Stimulated activated naive B cell treated with anti-CD40 and anti-IgM and Interleukin-4, amounts not matched to agents 10 μg/mL and 1 μg/mL and 100 μg/mL, for 72 hours (primary cell): Measurements from ENCODE around the gene SH3RF3.

Experiments used
- ATAC-seq, 2 donors: fragments of 150-1000 bp; cut with Tn5 transposase; replicated peaks; 2 replicates each; pipeline ENCODE4 v1.10.0; 2021; ENCODE audit warnings: moderate library complexity in 1 of 2
- DNase-seq: peaks from one replicate; pipeline ENCODE4 v3.0.0; 2021
- H3K27ac Mint-ChIP-seq: one replicate; pipeline ENCODE4 v1.8.0; 2022; ENCODE audit warnings: mild to moderate bottlenecking, mixed read lengths
- H3K27me3 Mint-ChIP-seq, 2 donors: one replicate each; pipeline ENCODE4 v1.8.0; 2022; ENCODE audit warnings: mixed read lengths in 2 of 2
- H3K36me3 Mint-ChIP-seq, 2 donors: one replicate each; pipeline ENCODE4 v1.8.0; 2022; ENCODE audit warnings: mixed read lengths in 2 of 2, mild to moderate bottlenecking in 1 of 2
- H3K4me1 Mint-ChIP-seq, 2 donors: one replicate each; pipeline ENCODE4 v1.8.0; 2022; ENCODE audit warnings: mixed read lengths in 2 of 2, mild to moderate bottlenecking in 1 of 2
- H3K4me3 Mint-ChIP-seq, 2 donors: one replicate each; pipeline ENCODE4 v1.8.0; 2022; ENCODE audit warnings: mild to moderate bottlenecking in 2 of 2, mixed read lengths in 2 of 2, moderate library complexity in 1 of 2
- H3K9me3 Mint-ChIP-seq, 2 donors: one replicate each; pipeline ENCODE4 v1.8.0; 2022; ENCODE audit warnings: mixed read lengths in 2 of 2, mild to moderate bottlenecking in 1 of 2

The SH3RF3 gene

DNA sequence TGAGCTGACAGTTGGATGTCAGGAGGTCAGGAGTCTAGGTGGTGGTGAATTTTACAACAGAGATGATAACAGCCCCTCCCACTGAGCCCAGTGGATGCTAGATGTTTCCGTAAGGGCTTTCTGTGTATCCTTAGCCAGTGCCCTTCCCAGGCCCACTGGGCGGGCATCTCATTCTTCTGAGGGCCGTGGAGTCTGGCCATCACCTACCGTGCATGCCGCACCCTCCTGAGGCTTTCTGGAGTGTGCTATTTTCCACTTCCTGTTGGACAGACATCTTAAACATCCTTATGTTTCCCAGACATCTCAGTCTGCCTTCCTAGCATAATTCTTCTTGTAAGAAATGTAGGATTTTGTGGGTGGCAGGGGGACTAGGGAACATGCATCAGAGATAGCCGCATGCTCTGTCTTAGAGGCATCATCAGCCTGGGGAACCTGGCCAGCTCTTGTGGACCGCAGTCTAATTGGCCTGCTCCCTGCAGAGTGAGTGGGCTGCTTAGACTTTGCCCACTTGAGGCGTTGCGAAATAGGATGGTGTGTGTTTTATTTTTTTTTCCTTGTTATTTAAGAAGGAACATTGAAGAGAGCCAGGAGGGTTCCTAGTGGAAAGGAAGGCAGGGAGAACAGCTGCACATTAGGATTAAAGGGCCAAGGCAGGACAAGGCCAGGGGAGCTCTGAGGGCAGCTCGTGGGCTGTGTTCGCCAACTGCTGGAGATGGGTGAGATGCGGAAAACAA is 135.8 kb downstream of the SH3RF3 start:
- Mint-ChIP-seq H3K27me3 (peaks cover 0 to 6% of the 10 kb centered on the region in 2 donors), H3K27ac (no peak overlapping the region), H3K9me3 (no peaks in the 10 kb centered on the region), H3K36me3 (no peaks in the 10 kb centered on the region), H3K4me3 (no peak overlapping the region), H3K4me1 (peaks cover 2 to 7% of the 10 kb centered on the region in 2 donors)
- ATAC-seq: no peak
- no peak for DNase-seq

DNA sequence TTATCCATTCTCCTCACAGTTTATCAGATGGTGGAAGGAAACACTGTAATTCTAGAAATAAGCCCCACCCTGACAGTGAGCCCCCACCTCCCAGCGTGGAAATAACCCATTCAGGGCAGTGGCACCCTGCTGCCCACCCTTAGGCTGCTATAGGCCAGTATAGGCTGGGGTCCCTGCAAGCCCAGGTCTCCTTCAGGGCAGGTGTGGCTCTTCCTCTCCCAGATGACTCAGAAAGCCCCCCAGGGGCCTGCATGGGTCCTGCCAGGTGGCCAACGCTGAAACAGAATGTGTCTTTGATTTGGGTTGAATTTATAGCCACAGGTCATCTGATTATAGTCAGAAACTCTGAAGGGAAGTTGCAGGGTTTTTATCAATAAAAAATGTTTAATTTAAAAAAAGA is 136.4 kb downstream of the SH3RF3 start:
- Mint-ChIP-seq H3K4me3 (no peak overlapping the region), H3K27me3 (peaks cover 0 to 6% of the 10 kb centered on the region in 2 donors), H3K27ac (no peak overlapping the region), H3K4me1 (peaks cover 2 to 12% of the 10 kb centered on the region in 2 donors), H3K36me3 (no peaks in the 10 kb centered on the region), H3K9me3 (no peaks in the 10 kb centered on the region)
- ATAC-seq (no peak), DNase-seq (no peak)

DNA sequence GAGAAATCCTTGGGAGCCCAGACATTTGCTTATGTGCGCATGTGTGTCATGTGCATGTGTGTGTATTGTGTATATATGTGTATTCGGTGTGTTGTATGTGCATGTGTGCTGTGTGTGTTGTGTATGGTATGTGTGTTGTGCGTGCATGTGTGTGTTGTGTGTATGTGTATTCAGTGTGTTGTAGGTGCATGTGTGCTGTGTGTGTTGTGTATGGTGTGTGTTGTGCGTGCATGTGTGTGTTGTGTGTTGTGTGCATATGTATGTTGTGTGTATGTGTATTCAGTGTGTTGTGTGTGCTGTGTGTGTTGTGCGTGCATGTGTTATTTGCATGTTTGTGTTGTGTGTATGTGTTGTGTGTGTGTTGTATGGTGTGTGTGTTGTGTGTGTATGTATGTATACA is 136.9 kb downstream of the SH3RF3 start:
- DNase-seq: no peak
- H3K4me1 Mint-ChIP-seq: peaks cover 2 to 11% of the 10 kb centered on the region in 2 donors
- H3K27ac Mint-ChIP-seq: no peak overlapping the region
- H3K27me3 Mint-ChIP-seq: peaks cover 0 to 6% of the 10 kb centered on the region in 2 donors
- H3K4me3 Mint-ChIP-seq: no peak overlapping the region
- no peaks in the 10 kb centered on the region for H3K9me3 Mint-ChIP-seq
- ATAC-seq: no peak
- H3K36me3 Mint-ChIP-seq: no peaks in the 10 kb centered on the region

DNA sequence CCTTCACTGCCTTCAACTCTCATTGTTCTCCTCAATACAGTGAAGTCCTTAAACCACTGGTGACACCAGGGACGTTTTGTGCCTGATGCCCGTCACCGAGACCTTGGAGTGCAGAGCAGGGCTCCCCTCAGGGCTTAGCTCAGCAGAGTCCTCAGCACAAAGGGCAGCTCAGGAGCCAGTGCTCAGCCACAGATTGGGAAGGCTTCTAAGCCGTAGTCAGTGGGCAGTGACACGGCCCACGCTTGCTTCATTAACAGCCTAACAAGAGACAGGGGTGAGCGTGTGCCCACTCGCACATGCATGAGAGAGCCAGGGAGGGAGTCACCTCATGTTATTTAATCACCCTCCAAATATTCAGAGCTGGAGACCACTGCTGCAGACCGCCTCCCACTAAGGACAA is 137.5 kb downstream of the SH3RF3 start:
- Mint-ChIP-seq H3K27ac (no peak overlapping the region), H3K4me1 (peaks cover 2 to 6% of the 10 kb centered on the region in 2 donors), H3K4me3 (no peak overlapping the region), H3K27me3 (peaks cover 0 to 6% of the 10 kb centered on the region in 2 donors), H3K36me3 (no peaks in the 10 kb centered on the region), H3K9me3 (no peaks in the 10 kb centered on the region)
- ATAC-seq: no peak
- no peak for DNase-seq

DNA sequence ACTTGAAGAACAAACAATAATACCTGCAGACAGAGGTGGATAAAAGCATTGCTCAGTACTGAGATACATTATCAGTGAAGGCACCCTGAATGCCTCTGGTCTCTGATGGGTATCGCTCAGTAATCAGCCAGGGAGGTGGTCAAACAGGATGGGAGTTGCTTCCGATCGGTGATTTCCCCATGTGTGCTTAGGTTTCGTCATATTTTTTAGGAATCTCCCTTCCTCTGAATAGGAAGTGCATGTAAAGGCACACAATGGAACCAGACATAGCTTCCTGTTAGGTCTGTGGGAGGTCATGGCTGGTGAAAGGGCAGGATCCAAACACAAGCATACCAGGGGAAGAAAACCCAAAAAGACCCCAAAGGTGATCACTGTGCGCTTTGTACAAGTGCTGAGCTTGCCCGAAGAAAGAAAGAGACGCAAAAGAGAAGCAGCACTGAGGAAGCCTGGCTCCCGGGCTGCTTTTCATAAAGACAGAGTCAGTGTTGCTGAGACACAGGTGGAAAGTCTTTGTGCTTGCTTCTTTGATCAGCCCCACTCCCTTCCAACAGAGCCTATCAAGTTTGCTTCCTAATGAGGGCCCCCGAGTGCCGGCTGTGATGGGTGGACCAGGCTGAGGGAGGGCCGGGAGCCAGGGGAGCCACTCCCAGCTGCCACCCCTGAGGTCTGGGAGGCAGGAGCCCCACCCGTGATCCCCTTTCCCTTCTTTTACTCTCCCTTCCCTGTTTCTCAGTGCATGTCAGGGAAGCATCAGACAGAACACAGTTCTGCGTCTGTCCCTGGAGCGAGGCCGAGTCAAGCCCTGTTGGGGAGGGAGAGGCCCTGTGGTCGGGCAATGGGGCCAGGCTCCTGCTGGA is 138.2 kb downstream of the SH3RF3 start:
- Mint-ChIP-seq H3K27ac (no peak overlapping the region), H3K4me1 (peaks cover 2 to 5% of the 10 kb centered on the region in 2 donors)

DNA sequence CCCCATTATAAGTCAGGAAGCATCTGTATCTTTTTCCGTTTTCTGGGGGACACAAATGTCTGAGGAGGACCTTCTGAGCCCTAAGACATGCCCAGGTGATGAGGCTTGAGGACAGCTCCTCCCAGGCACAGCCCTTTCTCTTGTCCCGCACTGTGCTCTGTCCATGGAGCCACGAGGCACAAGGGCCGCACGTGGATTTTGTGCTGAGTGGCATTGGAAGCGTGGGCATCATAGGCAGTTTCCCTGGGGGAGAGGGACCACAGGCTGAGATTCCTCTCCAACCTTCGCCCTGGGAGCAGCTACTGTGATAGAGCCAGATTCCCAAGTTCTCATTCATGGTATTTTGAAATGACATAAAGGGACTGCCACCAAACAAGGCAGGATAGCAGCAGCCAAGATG is 139.9 kb downstream of the SH3RF3 start:
- Mint-ChIP-seq H3K36me3 (no peaks in the 10 kb centered on the region), H3K27me3 (peaks cover 0 to 6% of the 10 kb centered on the region in 2 donors), H3K27ac (no peak overlapping the region), H3K4me1 (peaks cover 2 to 5% of the 10 kb centered on the region in 2 donors), H3K4me3 (no peak overlapping the region), H3K9me3 (no peaks in the 10 kb centered on the region)
- ATAC-seq (no peak), DNase-seq (no peak)

More for the DNA sequence above, 138.2 kb downstream of the SH3RF3 start:
- no peak for ATAC-seq
- Mint-ChIP-seq H3K4me3 (no peak overlapping the region), H3K36me3 (no peaks in the 10 kb centered on the region), H3K27me3 (peaks cover 0 to 6% of the 10 kb centered on the region in 2 donors), H3K9me3 (no peaks in the 10 kb centered on the region)
- DNase-seq: no peak

DNA sequence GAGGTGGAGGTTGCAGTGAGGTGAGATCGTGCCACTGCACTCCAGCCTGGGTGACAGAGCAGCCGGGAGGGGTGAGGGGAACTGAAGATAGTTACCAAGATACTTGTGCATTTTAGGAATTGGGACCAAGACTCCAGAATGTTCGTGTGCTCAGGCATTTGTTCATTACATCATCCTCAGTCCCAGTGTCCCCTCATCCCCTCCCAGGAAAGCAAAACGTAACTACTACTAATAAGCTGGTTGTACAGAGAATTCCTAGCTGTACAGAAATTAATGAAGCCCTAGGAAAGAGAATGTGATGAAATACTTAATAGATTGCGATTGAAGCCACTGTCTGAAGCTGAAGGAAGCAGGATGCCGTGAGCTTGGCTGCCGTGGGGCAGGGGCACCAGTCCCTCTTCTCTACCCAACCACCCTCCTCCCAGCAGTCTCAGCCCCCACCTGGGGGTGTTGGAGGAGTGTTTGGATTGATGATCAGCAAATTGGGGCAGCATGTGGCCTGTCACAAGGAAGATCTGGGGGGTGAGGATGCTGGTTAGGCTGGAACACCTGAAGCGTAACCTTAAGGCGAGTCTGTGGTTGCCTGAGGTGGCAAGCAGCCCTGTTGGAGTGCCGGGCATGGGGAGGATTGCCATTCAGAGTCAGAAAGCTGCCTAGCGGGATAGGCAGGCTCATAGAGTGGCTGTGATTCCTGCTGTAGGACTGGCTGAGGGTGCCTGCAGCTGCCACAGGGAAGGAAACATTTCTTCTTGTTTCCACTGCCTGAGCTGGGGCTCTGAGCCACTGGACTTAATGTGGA is 140.9 kb downstream of the SH3RF3 start:
- H3K9me3 Mint-ChIP-seq: no peaks in the 10 kb centered on the region
- H3K27ac Mint-ChIP-seq: peak overlapping the region; percentile 15
- peaks cover 2 to 6% of the 10 kb centered on the region in 2 donors for H3K4me1 Mint-ChIP-seq
- no peak overlapping the region for H3K4me3 Mint-ChIP-seq
- DNase-seq (no peak), ATAC-seq (no peak)
- H3K27me3 Mint-ChIP-seq: peaks cover 0 to 6% of the 10 kb centered on the region in 2 donors
- H3K36me3 Mint-ChIP-seq: no peaks in the 10 kb centered on the region

DNA sequence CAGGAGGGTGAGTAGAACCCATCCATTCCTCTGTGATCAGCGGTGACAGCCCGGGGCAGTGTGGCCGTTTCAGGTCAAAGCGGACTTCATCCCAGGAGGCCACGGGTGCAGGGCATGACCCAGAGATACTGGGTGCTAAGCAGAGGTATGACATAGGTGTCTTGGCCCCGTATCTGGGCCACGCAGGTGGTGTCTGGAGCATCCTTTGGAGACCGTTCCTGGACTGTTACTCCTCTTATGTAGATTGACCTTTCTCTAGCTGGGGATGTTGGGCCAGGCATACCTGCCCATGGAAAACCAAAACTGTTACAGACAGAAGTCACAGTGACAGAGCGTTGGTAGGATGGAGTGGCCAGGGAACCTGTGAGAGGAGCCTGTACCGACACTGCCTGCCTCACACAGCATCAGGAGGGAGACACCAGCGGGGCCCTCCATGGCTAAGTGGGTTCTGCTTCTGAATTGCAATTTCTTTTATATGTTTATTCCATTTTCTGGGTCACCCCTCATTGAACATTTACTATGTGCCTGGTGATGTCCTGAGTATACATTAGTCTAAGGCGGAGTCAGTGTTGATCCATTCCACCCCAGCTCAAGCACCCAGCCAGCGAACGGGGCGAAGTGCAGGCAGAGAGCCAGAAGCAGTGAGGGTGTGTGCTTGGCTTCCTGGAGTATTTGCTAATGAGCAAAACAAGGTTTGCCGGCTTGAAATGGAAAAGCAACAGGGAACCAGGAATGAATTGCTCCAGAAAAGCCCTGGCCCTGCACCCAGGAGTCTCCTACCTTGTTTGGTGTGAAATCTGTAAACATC is 141.7 kb downstream of the SH3RF3 start:
- Mint-ChIP-seq H3K4me1 (peaks cover 2 to 12% of the 10 kb centered on the region in 2 donors), H3K9me3 (no peaks in the 10 kb centered on the region), H3K27ac (no peak overlapping the region), H3K36me3 (no peaks in the 10 kb centered on the region), H3K4me3 (no peak overlapping the region), H3K27me3 (peaks cover 0 to 5% of the 10 kb centered on the region in 2 donors)
- no peak for ATAC-seq
- no peak for DNase-seq

DNA sequence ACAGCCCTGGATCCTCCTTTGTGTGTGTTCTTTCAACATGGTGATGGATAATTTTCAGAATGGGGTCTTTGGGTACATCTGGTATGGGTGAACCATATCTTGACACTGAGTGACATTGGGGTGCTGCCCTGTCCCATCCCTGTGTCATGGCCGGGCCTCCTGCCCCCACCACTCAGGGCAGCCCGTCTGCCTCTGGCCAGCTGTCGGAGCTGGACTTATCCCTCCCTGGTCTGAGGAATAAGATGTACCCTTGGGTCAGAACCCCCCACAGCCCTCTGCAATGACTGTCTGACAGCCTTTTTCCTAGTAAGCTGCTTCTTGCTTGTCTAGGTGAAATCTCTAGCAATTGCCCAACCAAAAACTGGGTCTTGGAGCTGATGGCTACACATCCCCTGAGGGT is 142.9 kb downstream of the SH3RF3 start:
- DNase-seq: no peak
- peaks cover 0 to 12% of the 10 kb centered on the region in 2 donors for H3K4me1 Mint-ChIP-seq
- no peaks in the 10 kb centered on the region for H3K36me3 Mint-ChIP-seq

DNA sequence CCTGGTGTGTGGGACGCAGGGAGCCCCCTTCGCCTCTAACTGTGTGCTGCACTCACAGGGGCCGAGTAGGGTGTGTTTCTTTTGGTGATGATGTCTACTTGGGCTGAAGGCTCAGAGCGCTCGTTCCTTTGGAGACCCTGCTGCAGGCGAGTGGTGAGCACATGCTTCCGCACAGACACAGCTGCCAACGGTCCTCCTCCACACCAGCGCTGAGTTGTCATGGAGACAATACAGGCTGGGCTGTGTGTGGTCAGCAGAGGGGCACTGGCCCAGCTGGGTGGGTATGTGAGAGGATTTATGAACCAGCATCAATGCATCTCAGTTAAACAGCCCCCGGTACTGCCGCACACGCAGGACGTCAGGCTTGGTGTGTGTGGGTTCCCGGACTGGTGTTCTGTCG is 143.5 kb downstream of the SH3RF3 start:
- H3K27me3 Mint-ChIP-seq: no peaks in the 10 kb centered on the region
- no peak for ATAC-seq
- no peaks in the 10 kb centered on the region for H3K36me3 Mint-ChIP-seq
- H3K4me1 Mint-ChIP-seq: peaks cover 0 to 12% of the 10 kb centered on the region in 2 donors
- no peaks in the 10 kb centered on the region for H3K9me3 Mint-ChIP-seq
- no peak overlapping the region for H3K4me3 Mint-ChIP-seq
- no peak overlapping the region for H3K27ac Mint-ChIP-seq
- DNase-seq: no peak

More for the DNA sequence above, 142.9 kb downstream of the SH3RF3 start:
- Mint-ChIP-seq H3K4me3 (no peak overlapping the region), H3K9me3 (no peaks in the 10 kb centered on the region), H3K27ac (no peak overlapping the region), H3K27me3 (no peaks in the 10 kb centered on the region)
- no peak for ATAC-seq

DNA sequence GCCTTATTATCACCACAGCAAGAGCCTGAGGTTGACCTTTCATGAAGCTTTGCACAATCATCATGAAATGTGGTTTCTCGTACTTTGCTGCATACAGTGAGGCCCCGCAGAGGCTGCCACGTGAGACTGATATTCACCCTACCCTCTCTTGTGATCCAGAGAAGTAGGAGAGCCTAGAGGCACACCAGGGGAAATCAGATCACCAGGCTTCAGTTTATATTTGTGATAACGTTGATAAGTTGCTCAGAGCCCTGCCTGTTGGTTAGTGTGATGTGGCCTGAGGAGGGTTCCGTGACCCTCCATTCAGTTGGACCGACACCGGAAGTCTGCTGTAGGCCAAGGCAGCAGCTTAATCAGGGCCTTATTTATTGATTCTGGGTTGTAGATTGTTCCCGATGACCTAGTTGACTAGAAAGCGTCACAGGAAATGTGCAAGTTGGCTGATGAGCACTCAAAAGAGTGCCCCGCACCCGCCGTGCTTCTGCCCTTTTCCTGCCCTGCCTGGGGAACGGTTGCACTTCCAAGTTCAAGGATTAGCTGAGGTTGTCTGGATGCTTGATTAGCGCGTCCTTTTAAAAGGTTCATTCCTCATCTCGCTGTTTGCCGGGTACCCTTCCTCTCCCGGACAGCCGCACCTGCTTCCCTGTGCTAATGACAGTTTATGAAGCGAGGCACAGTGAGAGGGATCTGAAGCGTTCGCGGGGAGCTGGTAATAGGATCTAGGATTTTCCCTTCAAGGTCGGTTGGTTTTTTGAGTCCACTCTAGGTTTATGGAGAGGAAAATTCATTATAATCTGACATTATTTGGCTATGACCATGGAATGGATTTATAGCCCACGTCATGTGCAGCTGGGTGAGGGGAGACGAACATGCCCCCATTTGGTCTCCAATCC is 146.4 kb downstream of the SH3RF3 start:
- H3K36me3 Mint-ChIP-seq: no peaks in the 10 kb centered on the region
- peaks cover 0 to 6% of the 10 kb centered on the region in 2 donors for H3K4me1 Mint-ChIP-seq
- H3K27ac Mint-ChIP-seq: no peak overlapping the region
- peak; percentile 31 to 46 for ATAC-seq
- H3K4me3 Mint-ChIP-seq: no peak overlapping the region
- H3K9me3 Mint-ChIP-seq: no peaks in the 10 kb centered on the region
- no peaks in the 10 kb centered on the region for H3K27me3 Mint-ChIP-seq
- no peak for DNase-seq

DNA sequence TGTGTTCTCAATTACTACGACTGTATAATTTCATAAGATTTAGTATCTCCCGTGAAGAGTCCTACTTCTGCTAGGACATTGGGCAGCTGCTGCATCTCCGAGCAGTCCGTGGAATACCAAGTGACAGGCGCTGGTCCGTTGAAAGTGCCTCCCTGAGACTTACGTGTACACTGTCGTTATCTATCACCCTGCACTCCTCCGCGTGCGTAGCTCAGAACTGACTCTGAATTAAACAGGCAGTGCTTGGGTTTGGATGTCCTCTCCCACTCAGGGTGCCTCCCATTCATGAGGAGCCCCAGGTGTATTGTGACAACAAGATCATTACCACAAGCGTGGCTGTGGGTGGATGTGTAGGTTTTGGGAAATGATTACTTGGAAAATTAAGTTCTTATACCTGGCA is 148.4 kb downstream of the SH3RF3 start:
- no peaks in the 10 kb centered on the region for H3K27me3 Mint-ChIP-seq
- no peak for DNase-seq
- no peak for ATAC-seq
- H3K4me3 Mint-ChIP-seq: no peak overlapping the region
- H3K4me1 Mint-ChIP-seq: peaks cover 0 to 6% of the 10 kb centered on the region in 2 donors
- H3K36me3 Mint-ChIP-seq: no peaks in the 10 kb centered on the region
- H3K9me3 Mint-ChIP-seq: no peaks in the 10 kb centered on the region
- H3K27ac Mint-ChIP-seq: no peak overlapping the region
